Activated naive CD8-positive, alpha-beta T cell treated with anti-CD3 and anti-CD28 coated beads, Interleukin-2, amount 10 ng/mL, durations not matched to agents 7 days and 5 days (primary cell): ENCODE data around the gene SFTA2. TPM values are rescaled to one million over a fixed set of nuclear protein-coding genes. Genes with fewer than 3 reads are reported as not detected.
"Not testable (repeated sequence)": the region's sequence is repeated elsewhere in the genome, so short reads cannot be mapped to it uniquely, and the experiment has no call there.

Source experiments
- ATAC-seq: fragments of 150-1000 bp; cut with Tn5 transposase; one replicate; pipeline ENCODE4 v1.10.0; 2021; ENCODE audit warnings: low read depth, moderate library complexity
- POLR2A ChIA-PET: fragments of 350-600 bp; sonication (Branson Sonifier 250); formaldehyde crosslinking; loops from one replicate; lab custom pipeline; 2021; ENCODE audit warnings: antibody characterized with exemption; lab: Charles Lee
- DNase-seq: peaks from one replicate; pipeline ENCODE4 v3.0.0; 2021
- H3K27ac Mint-ChIP-seq: one replicate; pipeline ENCODE4 v1.8.0; 2022; ENCODE audit warnings: mild to moderate bottlenecking, mixed read lengths
- H3K27me3 Mint-ChIP-seq: one replicate; pipeline ENCODE4 v1.8.0; 2022; ENCODE audit warnings: mild to moderate bottlenecking, moderate library complexity, mixed read lengths
- H3K36me3 Mint-ChIP-seq: one replicate; pipeline ENCODE4 v1.8.0; 2021; ENCODE audit warnings: mild to moderate bottlenecking, mixed read lengths
- H3K4me1 Mint-ChIP-seq: one replicate; pipeline ENCODE4 v1.8.0; 2021; ENCODE audit warnings: mixed read lengths
- H3K4me3 Mint-ChIP-seq: one replicate; pipeline ENCODE4 v1.8.0; 2022; ENCODE audit warnings: mild to moderate bottlenecking, moderate library complexity, mixed read lengths
- H3K9me3 Mint-ChIP-seq: one replicate; pipeline ENCODE4 v1.8.0; 2021; ENCODE audit warnings: mixed read lengths
- total RNA-seq, 2 experiments: library from RNA; stranded (reverse); gene quantifications; one replicate each; pipeline ENCODE4 v1.2.3, GENCODE V29; 2021

SFTA2 gene
- total RNA-seq, 2 experiments from 2014 or later: not detected

GRCh38 chr6:30914854-30915590, 16.9 kb downstream of the SFTA2 start:
- H3K36me3 Mint-ChIP-seq: peaks cover 15% of the 10 kb centered on the region
- DNase-seq (peak; percentile 40), ATAC-seq (no peak)
- H3K27me3 Mint-ChIP-seq: no peaks in the 10 kb centered on the region
- peaks cover 24% of the 10 kb centered on the region for H3K4me1 Mint-ChIP-seq
- H3K4me3 Mint-ChIP-seq: peak overlapping the region; percentile 98
- POLR2A ChIA-PET: interaction anchor here (0.9 to 2.9 kb wide), 6 partner anchors 10 to 243 kb away, joined by 3 to 13 read pairs (median 4); partner anchors contain the start of genes CCHCR1 and TCF19
- peak overlapping the region; percentile 90 for H3K27ac Mint-ChIP-seq
- H3K9me3 Mint-ChIP-seq: no peaks in the 10 kb centered on the region

GRCh38 chr6:30914076-30914853, 17.7 kb downstream of the SFTA2 start, which contains the start of gene VARS2:
VARS2 (plus strand) TSS chr6:30914238; CDS start chr6:30914837, 599 bp downstream.
- DNase-seq: peak; percentile 95
- Mint-ChIP-seq H3K4me1 (peaks cover 25% of the 10 kb centered on the region), H3K27me3 (no peaks in the 10 kb centered on the region), H3K4me3 (peak within 1 kb of the TSS; percentile 98), H3K36me3 (peaks cover 15% of the 10 kb centered on the region), H3K27ac (peak within 1 kb of the TSS; percentile 90), H3K9me3 (no peaks in the 10 kb centered on the region)
- POLR2A ChIA-PET: interaction anchor here (0.6 to 2.9 kb wide), 20 partner anchors 9 to 266 kb away, joined by 3 to 13 read pairs (median 4); partner anchors contain the start of genes CCHCR1, DDR1 and TCF19
- ATAC-seq: peak; percentile 95

- ATAC-seq (no peak), DNase-seq (no peak)
- POLR2A ChIA-PET: interaction anchor here (0.7 to 2.9 kb wide), 20 partner anchors 9 to 266 kb away, joined by 3 to 13 read pairs (median 3); partner anchors contain the start of genes CCHCR1, DDR1 and TCF19
- H3K9me3 Mint-ChIP-seq: no peaks in the 10 kb centered on the region
- peak overlapping the region; percentile 28 for H3K27ac Mint-ChIP-seq
- H3K4me1 Mint-ChIP-seq: peaks cover 30% of the 10 kb centered on the region
- peaks cover 15% of the 10 kb centered on the region for H3K36me3 Mint-ChIP-seq
- no peaks in the 10 kb centered on the region for H3K27me3 Mint-ChIP-seq
- H3K4me3 Mint-ChIP-seq: peak overlapping the region; percentile 98
These were observed 18.3 kb downstream of the SFTA2 start for GRCh38 chr6:30913721-30914075.

- H3K4me3 Mint-ChIP-seq: peak overlapping the region; percentile 98
- peaks cover 35% of the 10 kb centered on the region for H3K4me1 Mint-ChIP-seq
- ATAC-seq (no peak), DNase-seq (no peak)
- H3K9me3 Mint-ChIP-seq: no peaks in the 10 kb centered on the region
- H3K27ac Mint-ChIP-seq: peak overlapping the region; percentile 13
- POLR2A ChIA-PET: interaction anchor here (0.8 to 2.9 kb wide), 11 partner anchors 8 to 265 kb away, joined by 3 to 13 read pairs (median 3); no protein-coding TSS in a partner anchor
- no peaks in the 10 kb centered on the region for H3K27me3 Mint-ChIP-seq
- H3K36me3 Mint-ChIP-seq: peaks cover 17% of the 10 kb centered on the region
These were observed 19.0 kb downstream of the SFTA2 start for GRCh38 chr6:30912746-30913520.

GRCh38 chr6:30910473-30910872, 21.5 kb downstream of the SFTA2 start:
- POLR2A ChIA-PET, DNase-seq, H3K4me3 Mint-ChIP-seq, H3K27ac Mint-ChIP-seq, H3K27me3 Mint-ChIP-seq, H3K9me3 Mint-ChIP-seq, ATAC-seq: not testable (repeated sequence)
- Mint-ChIP-seq H3K4me1 (peaks cover 26% of the 10 kb centered on the region), H3K36me3 (peaks cover 14% of the 10 kb centered on the region)

GRCh38 chr6:30908700-30909099, 23.3 kb downstream of the SFTA2 start:
- Mint-ChIP-seq H3K4me1 (peaks cover 24% of the 10 kb centered on the region), H3K4me3 (peak overlapping the region; percentile 98), H3K27me3 (no peaks in the 10 kb centered on the region), H3K36me3 (peaks cover 14% of the 10 kb centered on the region), H3K9me3 (no peaks in the 10 kb centered on the region), H3K27ac (peak overlapping the region; percentile 73)
- DNase-seq (no peak), ATAC-seq (no peak)
- POLR2A ChIA-PET: interaction anchor here (0.6 to 2.3 kb wide), 3 partner anchors 79 to 128 kb away, joined by 3 to 5 read pairs (median 3); no protein-coding TSS in a partner anchor

GRCh38 chr6:30907758-30908591, 24.0 kb downstream of the SFTA2 start, which contains the start of gene GTF2H4:
GTF2H4 (plus strand) TSS chr6:30908207.
- Mint-ChIP-seq H3K4me1 (peaks cover 21% of the 10 kb centered on the region), H3K27me3 (no peaks in the 10 kb centered on the region), H3K9me3 (no peaks in the 10 kb centered on the region), H3K27ac (peak within 1 kb of the TSS; percentile 73), H3K36me3 (peaks cover 12% of the 10 kb centered on the region), H3K4me3 (peak within 1 kb of the TSS; percentile 98)
- peak; percentile 97 for ATAC-seq
- POLR2A ChIA-PET: interaction anchor here (0.6 to 2.3 kb wide), 6 partner anchors 78 to 694 kb away, joined by 3 to 7 read pairs (median 4); partner anchors contain the start of genes IER3 and MDC1
- peak; percentile 86 for DNase-seq

GRCh38 chr6:30907290-30907757, 24.6 kb downstream of the SFTA2 start:
- H3K9me3 Mint-ChIP-seq, ATAC-seq, H3K27me3 Mint-ChIP-seq, H3K36me3 Mint-ChIP-seq, H3K27ac Mint-ChIP-seq, DNase-seq: not testable (repeated sequence)
- Mint-ChIP-seq H3K4me3 (peak overlapping the region; percentile 98), H3K4me1 (peaks cover 28% of the 10 kb centered on the region)
- POLR2A ChIA-PET: interaction anchor here (0.6 to 2.3 kb wide), 5 partner anchors 77 to 693 kb away, joined by 3 to 7 read pairs (median 5); partner anchors contain the start of genes IER3 and MDC1

- DNase-seq (no peak), ATAC-seq (no peak)
- Mint-ChIP-seq H3K27ac (no peak overlapping the region), H3K36me3 (peaks cover 6% of the 10 kb centered on the region), H3K9me3 (no peaks in the 10 kb centered on the region), H3K4me1 (peaks cover 15% of the 10 kb centered on the region), H3K27me3 (peaks cover 2% of the 10 kb centered on the region), H3K4me3 (no peak overlapping the region)
- POLR2A ChIA-PET: no interaction called here
These were observed 28.7 kb downstream of the SFTA2 start for GRCh38 chr6:30903236-30903635.

- no peaks in the 10 kb centered on the region for H3K9me3 Mint-ChIP-seq
- ATAC-seq (no peak), DNase-seq (no peak)
- H3K36me3 Mint-ChIP-seq: peaks cover 5% of the 10 kb centered on the region
- H3K4me3 Mint-ChIP-seq: no peak overlapping the region
- H3K27me3 Mint-ChIP-seq: peaks cover 2% of the 10 kb centered on the region
- H3K4me1 Mint-ChIP-seq: peaks cover 12% of the 10 kb centered on the region
- peak overlapping the region; percentile 17 for H3K27ac Mint-ChIP-seq
- POLR2A ChIA-PET: interaction anchor here (1.2 kb wide), 1 partner anchor 11 kb away, joined by 3 read pairs; the partner anchor contains the start of gene VARS2
These were observed 29.3 kb downstream of the SFTA2 start for GRCh38 chr6:30902709-30903108.

- H3K4me1 Mint-ChIP-seq, H3K36me3 Mint-ChIP-seq, H3K9me3 Mint-ChIP-seq, DNase-seq, H3K27me3 Mint-ChIP-seq, H3K27ac Mint-ChIP-seq, ATAC-seq, H3K4me3 Mint-ChIP-seq: not testable (repeated sequence)
- POLR2A ChIA-PET: interaction anchor here (0.7 to 1.2 kb wide), 2 partner anchors 11 to 531 kb away, joined by 3 to 4 read pairs; partner anchors contain the start of gene VARS2
These were observed 29.8 kb downstream of the SFTA2 start for GRCh38 chr6:30902196-30902595.
